Psoas muscle (tissue), 8 donors: Measurements from ENCODE around the gene ITIH1. TPM values are rescaled to one million over a fixed set of nuclear protein-coding genes. Genes with fewer than 3 reads are reported as not detected.
A peak's percentile ranks its signal among the peaks of the same experiment; 100 is the strongest.

Source experiments
- ATAC-seq, 4 donors: fragments of 200-7000 bp; cut with Tn5 transposase; one replicate each; pipeline ENCODE4 v1.9.1; 2020; ENCODE audit warnings: moderate library complexity in 3 of 4, mild to moderate bottlenecking in 2 of 4
- DNase-seq, 2 donors: peaks; one replicate each; pipeline ENCODE4 v3.0.0-alpha.2; 2020
- H3K27ac ChIP-seq: fragments of 200-600 bp; one replicate; pipeline ENCODE4 v1.8.0; 2022
- H3K27me3 ChIP-seq, 3 donors: fragments of 200-600 bp in 1 of 3; one replicate each; pipeline versions ENCODE4 v1.6.1 to v1.8.0; 2013 to 2022; ENCODE audit warnings: low read length in 2 of 3, mild to moderate bottlenecking in 2 of 3, moderate library complexity in 1 of 3; ENCODE audit not compliant: insufficient read depth in 3 of 3
- H3K36me3 ChIP-seq, 2 donors: fragments of 200-600 bp in 1 of 2; one replicate each; pipeline versions ENCODE4 v1.6.1 to v1.8.0; 2013 to 2022; ENCODE audit warnings: low read depth in 1 of 2, mild to moderate bottlenecking in 1 of 2, moderate library complexity in 1 of 2; ENCODE audit not compliant: insufficient read depth in 1 of 2
- H3K4me1 ChIP-seq: fragments of 200-600 bp; one replicate; pipeline ENCODE4 v1.8.0; 2022
- H3K4me3 ChIP-seq: fragments of 200-600 bp; one replicate; pipeline ENCODE4 v1.8.0; 2022; ENCODE audit warnings: mild to moderate bottlenecking
- H3K9me3 ChIP-seq: fragments of 200-600 bp; one replicate; pipeline ENCODE4 v1.8.0; 2022
- CTCF ChIP-seq: fragments of 200-600 bp; IDR thresholded peaks from one replicate; pipeline ENCODE4 v1.8.0; 2022; ENCODE audit warnings: antibody characterized with exemption
- WGBS, 3 donors: extraction: QIAGEN DNeasy Blood & Tissue Kit; methylation state at CpG; one replicate each; pipeline versions ENCODE4 v1.1.6 to v1.1.7; 2013; 5-methylcytosine and 5-hydroxymethylcytosine counted together
- intact Hi-C, 2 donors: fragments of 100-400 bp; cut with DNase I; formaldehyde crosslinking; loops; one replicate each; pipeline versions ENCODE4 v1.11.0 to v1.14.2; 2022
- polyA plus RNA-seq, 3 donors: library from polyadenylated mRNA; stranded (reverse); fragments of 200-250 nt; gene quantifications; one replicate each; pipeline ENCODE4 v1.2.3, GENCODE V29; 2013
- total RNA-seq, 4 donors: library from RNA; stranded (reverse); fragmentation: NEBNext Ultra II Directional in 2 of 4; extraction: Animal tissue kit (Norgen Biotek cat#: 25700) in 2 of 4; gene quantifications; one replicate each; pipeline versions ENCODE4 v1.2.1 to v1.2.4, GENCODE V29; 2021 to 2023
- donor health status: healthy with polysubstance abuse.
- donor health status: DM: no; HTN: no; CAD: no; lungs with moderate emphysema.
- donor health status: Bipolar disorder and iron deficiency.
- donor health status: healthy.
- donor health status: DM: yes; HTN: yes; CAD: no.
- donor health status: DM: no; HTN: no; CAD: no.
- donor health status: DM: no; HTN: no; CAD: no.
- donor health status: DM: yes; HTN: yes; CAD: no.

The ITIH1 gene
- total and polyA plus RNA-seq, 7 donors = 0.03 TPM; not detected in 6

- H3K27ac ChIP-seq = peak overlapping the region; percentile 97
- 92 to 94% (median 93%) methylated on average over 3 of the region's 3 CpGs for WGBS, 3 donors
- H3K27me3 ChIP-seq = no peaks in the 10 kb centered on the region
- DNase-seq (no peak), ATAC-seq (no peak)
- intact Hi-C loops = loop anchor here in 1 of 2 donors (5.0 kb wide), 1 partner anchor 52 kb away; the partner anchor contains the start of gene ITIH1
- H3K4me3 ChIP-seq = no peak overlapping the region
- H3K4me1 ChIP-seq = peaks cover 42% of the 10 kb centered on the region
- no peak for TF ChIP-seq CTCF
- H3K9me3 ChIP-seq = no peaks in the 10 kb centered on the region
- H3K36me3 ChIP-seq = peaks cover 0 to 66% of the 10 kb centered on the region in 2 donors
Observed at GRCh38 chr3:52829482-52829881, 52.1 kb downstream of the ITIH1 start.

- DNase-seq (no peak), ATAC-seq (no peak)
- intact Hi-C loops = loop anchor here in 1 of 2 donors (5.0 kb wide), 1 partner anchor 53 kb away; the partner anchor contains the start of gene ITIH1
- Histone ChIP-seq H3K4me3 (no peak overlapping the region), H3K9me3 (no peaks in the 10 kb centered on the region), H3K36me3 (peaks cover 0 to 61% of the 10 kb centered on the region in 2 donors), H3K27me3 (no peaks in the 10 kb centered on the region), H3K4me1 (peaks cover 43% of the 10 kb centered on the region), H3K27ac (peak overlapping the region; percentile 97)
- TF ChIP-seq CTCF = no peak
- 87 to 90% (median 89%) methylated on average over 10 of the region's 10 CpGs for WGBS, 3 donors
Observed at GRCh38 chr3:52829906-52830463, 52.6 kb downstream of the ITIH1 start.

GRCh38 chr3:52830535-52831258 is 53.3 kb downstream of the ITIH1 start, which contains the start of gene ITIH4:
TSS of gene ITIH4 (minus strand) at chr3:52830672. CDS start at chr3:52830642, 30 bp downstream.
- Histone ChIP-seq H3K27ac (peak within 1 kb of the TSS; percentile 97), H3K36me3 (peaks cover 0 to 54% of the 10 kb centered on the region in 2 donors), H3K4me1 (peaks cover 50% of the 10 kb centered on the region), H3K9me3 (no peaks in the 10 kb centered on the region), H3K27me3 (no peaks in the 10 kb centered on the region), H3K4me3 (peak within 1 kb of the TSS; percentile 75)
- intact Hi-C loops = no loop called here
- no peak for DNase-seq
- no peak for TF ChIP-seq CTCF
- no peak for ATAC-seq
- 66 to 81% (median 69%) methylated on average over 16 of the region's 16 CpGs for WGBS, 3 donors

GRCh38 chr3:52831500-52832301 is 54.3 kb downstream of the ITIH1 start:
- peak; percentile 64 to 73 (median 71) for ATAC-seq
- Histone ChIP-seq H3K9me3 (no peaks in the 10 kb centered on the region), H3K27ac (peak overlapping the region; percentile 97), H3K4me1 (peaks cover 59% of the 10 kb centered on the region), H3K4me3 (peak overlapping the region; percentile 75), H3K27me3 (no peaks in the 10 kb centered on the region), H3K36me3 (peaks cover 0 to 44% of the 10 kb centered on the region in 2 donors)
- TF ChIP-seq CTCF = no peak
- intact Hi-C loops = no loop called here
- DNase-seq = peak; percentile 80 to 92
- WGBS, 3 donors = 13 to 27% (median 16%) methylated on average over 21 of the region's 21 CpGs
